HuH-7 (cell line): ENCODE results near the gene LRRC8C.

Experiments
- DNase-seq: peaks from one replicate; pipeline ENCODE4 v3.0.0; 2011; ENCODE audit warnings: low spot score

The LRRC8C gene

GRCh38 chr1:89633800-89634625, 1.1 kb downstream of the LRRC8C start:
- DNase-seq: peak; percentile 26

GRCh38 chr1:89635825-89636815, 3.2 kb downstream of the LRRC8C start:
- no peak for DNase-seq

GRCh38 chr1:89637496-89637895, 4.6 kb downstream of the LRRC8C start:
- DNase-seq: no peak

- DNase-seq: no peak
These were observed 7.5 kb downstream of the LRRC8C start for GRCh38 chr1:89640440-89640839.

- DNase-seq: no peak
These were observed 8.9 kb downstream of the LRRC8C start for GRCh38 chr1:89641781-89642180.

- DNase-seq: no peak
These were observed 10.7 kb downstream of the LRRC8C start for GRCh38 chr1:89643577-89643976.

GRCh38 chr1:89644119-89644814, 11.3 kb downstream of the LRRC8C start:
- no peak for DNase-seq

- no peak for DNase-seq
These were observed 13.3 kb downstream of the LRRC8C start for GRCh38 chr1:89646259-89646658.

GRCh38 chr1:89649783-89650182, 16.9 kb downstream of the LRRC8C start:
- no peak for DNase-seq

- no peak for DNase-seq
These were observed 19.5 kb downstream of the LRRC8C start for GRCh38 chr1:89652373-89652772.

GRCh38 chr1:89657886-89658285, 25.0 kb downstream of the LRRC8C start:
- DNase-seq: no peak

- no peak for DNase-seq
These were observed 26.6 kb downstream of the LRRC8C start for GRCh38 chr1:89659322-89660081.

GRCh38 chr1:89660224-89661061, 27.5 kb downstream of the LRRC8C start:
- DNase-seq: no peak

- DNase-seq: no peak
These were observed 33.0 kb downstream of the LRRC8C start for GRCh38 chr1:89665941-89666340.

GRCh38 chr1:89666640-89667039, 33.7 kb downstream of the LRRC8C start:
- DNase-seq: no peak

- no peak for DNase-seq
These were observed 34.8 kb downstream of the LRRC8C start for GRCh38 chr1:89667691-89668090.

GRCh38 chr1:89668961-89669360, 36.0 kb downstream of the LRRC8C start:
- no peak for DNase-seq

GRCh38 chr1:89669441-89669840, 36.5 kb downstream of the LRRC8C start:
- DNase-seq: no peak

- DNase-seq: no peak
These were observed 37.2 kb downstream of the LRRC8C start for GRCh38 chr1:89670163-89670562.

GRCh38 chr1:89670711-89671110, 37.8 kb downstream of the LRRC8C start:
- DNase-seq: no peak
